Tibial nerve (tissue), 4 donors: ENCODE results near the gene GPC5.

ENCODE experiments used
- CTCF ChIP-seq, 5 experiments: fragments of 200-600 bp in 3 of 5; fragments of 450-650 bp in 2 of 5; sonication (generic) in 3 of 5; IDR thresholded peaks; one replicate each; pipeline ENCODE4 v1.5.1; 2016 to 2019; ENCODE audit warnings: antibody characterized with exemption in 5 of 5, mild to moderate bottlenecking in 3 of 5, moderate library complexity in 2 of 5
- EP300 ChIP-seq, 2 donors: sonication (generic); formaldehyde crosslinking; IDR thresholded peaks; one replicate each; pipeline ENCODE4 v1.6.1; 2017; ENCODE audit warnings: antibody characterized with exemption in 2 of 2, mild to moderate bottlenecking in 1 of 2
- POLR2A ChIP-seq, 2 donors: fragments of 450-650 bp; IDR thresholded peaks; one replicate each; pipeline ENCODE4 v1.6.1; 2017; ENCODE audit warnings: antibody characterized with exemption in 2 of 2, mild to moderate bottlenecking in 2 of 2, moderate library complexity in 2 of 2

- TF ChIP-seq CTCF (IDR thresholded peaks at IDR 0.05) (no peak), POLR2A (IDR thresholded peaks at IDR 0.05) (no peak), EP300 (IDR thresholded peaks at IDR 0.05) (no peak)
Measured at GRCh38 chr13:92530364-92530763, 1131.9 kb downstream of the GPC5 start.
